ENCODE data around the gene CLP1. TPM values are rescaled to one million over a fixed set of nuclear protein-coding genes. Genes with fewer than 3 reads are reported as not detected.

CLP1 gene
- total RNA-seq, 1 donor from 2014 or later: 17.1 TPM

DNA sequence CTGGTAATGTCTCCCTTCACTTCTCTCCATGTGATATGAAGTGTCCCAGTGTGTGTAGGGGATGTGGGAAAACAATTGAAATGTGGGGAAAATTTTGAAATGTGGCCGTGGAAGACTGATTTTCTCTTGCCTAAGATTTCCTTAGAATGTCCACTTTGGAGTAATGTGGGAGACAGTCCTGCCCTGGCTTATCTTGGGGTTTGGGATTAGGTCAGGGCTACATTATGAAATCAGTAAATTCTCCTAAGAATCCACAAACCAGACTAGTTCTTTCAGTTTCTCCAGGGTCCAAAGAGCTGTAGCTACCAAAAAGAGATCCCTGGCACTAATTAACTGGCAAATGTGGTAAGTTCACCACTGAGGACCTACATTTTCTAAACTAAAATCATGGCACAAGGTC is 30.7 kb upstream of the CLP1 start:
- H3K27ac Mint-ChIP-seq (ENCODE audit: unreplicated experiment): no peak overlapping the region
- H3K27me3 Mint-ChIP-seq (ENCODE audit: unreplicated experiment): no peaks in the 10 kb centered on the region
- H3K36me3 Mint-ChIP-seq (ENCODE audit: unreplicated experiment): peaks cover 3% of the 10 kb centered on the region
- H3K4me3 Mint-ChIP-seq (ENCODE audit: unreplicated experiment): no peak overlapping the region
- peaks cover 5% of the 10 kb centered on the region for H3K9me3 Mint-ChIP-seq (ENCODE audit: unreplicated experiment)
- no peak for DNase-seq
- peaks cover 17% of the 10 kb centered on the region for H3K4me1 Mint-ChIP-seq (ENCODE audit: low read depth, unreplicated experiment)
- TF ChIP-seq, protein P1, sequence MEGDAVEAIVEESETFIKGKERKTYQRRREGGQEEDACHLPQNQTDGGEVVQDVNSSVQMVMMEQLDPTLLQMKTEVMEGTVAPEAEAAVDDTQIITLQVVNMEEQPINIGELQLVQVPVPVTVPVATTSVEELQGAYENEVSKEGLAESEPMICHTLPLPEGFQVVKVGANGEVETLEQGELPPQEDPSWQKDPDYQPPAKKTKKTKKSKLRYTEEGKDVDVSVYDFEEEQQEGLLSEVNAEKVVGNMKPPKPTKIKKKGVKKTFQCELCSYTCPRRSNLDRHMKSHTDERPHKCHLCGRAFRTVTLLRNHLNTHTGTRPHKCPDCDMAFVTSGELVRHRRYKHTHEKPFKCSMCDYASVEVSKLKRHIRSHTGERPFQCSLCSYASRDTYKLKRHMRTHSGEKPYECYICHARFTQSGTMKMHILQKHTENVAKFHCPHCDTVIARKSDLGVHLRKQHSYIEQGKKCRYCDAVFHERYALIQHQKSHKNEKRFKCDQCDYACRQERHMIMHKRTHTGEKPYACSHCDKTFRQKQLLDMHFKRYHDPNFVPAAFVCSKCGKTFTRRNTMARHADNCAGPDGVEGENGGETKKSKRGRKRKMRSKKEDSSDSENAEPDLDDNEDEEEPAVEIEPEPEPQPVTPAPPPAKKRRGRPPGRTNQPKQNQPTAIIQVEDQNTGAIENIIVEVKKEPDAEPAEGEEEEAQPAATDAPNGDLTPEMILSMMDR (IDR thresholded peaks at IDR 0.05; ENCODE audit: partially characterized antibody, unreplicated experiment): no peak

DNA sequence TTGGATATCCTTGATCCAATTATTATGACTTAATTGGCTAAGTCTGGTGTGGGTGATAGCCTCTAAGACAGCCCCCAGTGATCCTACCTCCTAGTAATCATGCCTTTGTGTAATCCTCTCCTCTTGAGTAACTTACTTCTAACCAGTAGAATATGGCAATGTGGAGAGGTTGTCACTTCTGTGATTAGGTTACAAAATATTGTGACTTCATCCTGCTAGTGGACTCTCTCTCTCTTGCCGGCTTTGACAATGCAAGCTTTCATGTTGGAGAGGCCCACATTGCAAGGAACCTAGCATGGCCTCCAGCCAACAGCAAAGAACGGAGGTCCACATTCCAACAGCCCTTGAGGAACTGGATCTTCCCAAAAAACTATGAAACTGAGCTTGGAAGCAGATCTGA is 27.4 kb upstream of the CLP1 start:
- Mint-ChIP-seq H3K27me3 (ENCODE audit: unreplicated experiment) (peaks cover 1% of the 10 kb centered on the region), H3K4me1 (ENCODE audit: low read depth, unreplicated experiment) (peaks cover 17% of the 10 kb centered on the region), H3K27ac (ENCODE audit: unreplicated experiment) (no peak overlapping the region), H3K9me3 (ENCODE audit: unreplicated experiment) (peaks cover 5% of the 10 kb centered on the region), H3K4me3 (ENCODE audit: unreplicated experiment) (peak overlapping the region; percentile 5), H3K36me3 (ENCODE audit: unreplicated experiment) (peaks cover 3% of the 10 kb centered on the region)
- TF ChIP-seq, protein P1 (IDR thresholded peaks at IDR 0.05; ENCODE audit: partially characterized antibody, unreplicated experiment): no peak
- DNase-seq: no peak

DNA sequence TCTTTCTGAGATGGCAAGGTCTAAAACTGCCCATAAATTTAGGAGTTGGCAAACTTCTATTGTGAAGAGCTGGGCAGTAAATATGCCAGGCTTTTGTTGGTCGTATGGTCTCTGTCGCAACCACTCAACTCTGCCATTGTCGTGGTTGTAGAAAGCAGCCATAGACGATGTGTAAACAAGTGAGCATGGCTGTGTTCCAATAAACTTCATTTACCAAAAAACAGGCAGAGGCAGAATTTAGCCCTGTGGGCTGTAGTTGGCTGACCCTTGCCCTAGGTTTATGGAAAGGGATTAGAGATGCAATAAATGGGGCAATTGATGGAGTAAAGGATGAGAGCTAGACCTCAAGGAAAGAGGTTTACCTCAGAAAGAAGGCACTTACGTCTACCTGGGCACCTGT is 25.4 kb upstream of the CLP1 start:
- TF ChIP-seq, protein P1 (IDR thresholded peaks at IDR 0.05; ENCODE audit: partially characterized antibody, unreplicated experiment): no peak

DNA sequence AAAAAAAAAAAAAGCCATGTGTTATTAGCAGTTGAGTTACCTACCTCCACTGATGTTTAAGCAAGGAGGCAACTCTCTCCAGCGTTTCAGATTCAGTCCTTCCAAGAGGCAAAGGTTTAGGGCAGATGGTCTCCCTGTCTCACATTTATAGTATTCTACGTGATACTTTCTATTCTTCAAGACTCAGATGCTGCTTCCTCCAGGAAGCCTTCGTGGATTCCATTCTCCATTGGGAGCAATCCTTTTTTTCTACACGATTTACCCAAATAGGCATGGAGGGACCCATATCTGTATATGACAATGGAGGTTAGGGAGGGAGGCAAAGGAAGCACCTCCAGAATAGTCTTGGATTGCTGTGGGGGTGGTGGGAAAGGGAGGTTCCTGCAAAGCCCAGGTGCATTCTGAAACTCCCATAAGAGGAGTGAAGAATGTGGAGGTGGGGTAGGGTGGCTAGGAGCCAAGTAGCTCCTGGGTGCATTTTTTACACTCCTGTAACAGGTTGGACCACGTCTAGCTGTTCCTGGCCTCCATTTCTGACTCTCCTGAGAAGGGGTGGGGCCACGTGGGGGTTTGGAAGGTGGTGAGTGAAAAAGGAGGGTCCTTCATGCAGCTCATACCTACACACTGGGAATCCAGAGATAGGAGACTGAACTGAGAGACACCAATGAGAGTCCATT is 24.0 kb upstream of the CLP1 start:
- Mint-ChIP-seq H3K4me1 (ENCODE audit: low read depth, unreplicated experiment) (peaks cover 26% of the 10 kb centered on the region), H3K36me3 (ENCODE audit: unreplicated experiment) (peaks cover 3% of the 10 kb centered on the region), H3K4me3 (ENCODE audit: unreplicated experiment) (no peak overlapping the region), H3K27ac (ENCODE audit: unreplicated experiment) (no peak overlapping the region), H3K9me3 (ENCODE audit: unreplicated experiment) (peaks cover 11% of the 10 kb centered on the region), H3K27me3 (ENCODE audit: unreplicated experiment) (peaks cover 12% of the 10 kb centered on the region)
- no peak for DNase-seq
- TF ChIP-seq, protein P1 (IDR thresholded peaks at IDR 0.05; ENCODE audit: partially characterized antibody, unreplicated experiment): no peak

More for the DNA sequence above, 25.4 kb upstream of the CLP1 start:
- peaks cover 21% of the 10 kb centered on the region for H3K4me1 Mint-ChIP-seq (ENCODE audit: low read depth, unreplicated experiment)
- H3K36me3 Mint-ChIP-seq (ENCODE audit: unreplicated experiment): peaks cover 3% of the 10 kb centered on the region
- no peak for DNase-seq
- H3K4me3 Mint-ChIP-seq (ENCODE audit: unreplicated experiment): no peak overlapping the region
- no peak overlapping the region for H3K27ac Mint-ChIP-seq (ENCODE audit: unreplicated experiment)
- H3K9me3 Mint-ChIP-seq (ENCODE audit: unreplicated experiment): peaks cover 8% of the 10 kb centered on the region
- peaks cover 5% of the 10 kb centered on the region for H3K27me3 Mint-ChIP-seq (ENCODE audit: unreplicated experiment)

DNA sequence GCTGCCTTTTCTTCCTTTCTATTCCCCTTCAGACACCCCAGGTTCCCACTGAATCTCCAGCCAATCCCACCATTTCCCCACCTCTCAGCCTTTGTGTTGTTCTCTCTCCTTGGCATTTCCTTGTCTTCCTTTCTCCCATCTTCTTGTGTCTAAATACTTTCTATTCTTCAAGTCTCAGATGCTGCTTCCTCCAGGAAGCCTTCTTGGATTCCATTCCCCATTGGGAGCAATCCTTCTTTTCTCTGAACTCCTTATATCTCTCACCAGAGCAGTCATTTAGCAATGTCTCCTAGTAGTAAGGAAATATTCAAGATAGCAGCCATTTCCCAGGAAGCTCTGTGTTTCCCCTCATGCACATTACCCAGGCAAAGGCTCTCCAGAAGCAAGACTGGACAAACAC is 23.3 kb upstream of the CLP1 start:
- TF ChIP-seq, protein P1 (IDR thresholded peaks at IDR 0.05; ENCODE audit: partially characterized antibody, unreplicated experiment): no peak
- Mint-ChIP-seq H3K36me3 (ENCODE audit: unreplicated experiment) (peaks cover 3% of the 10 kb centered on the region), H3K27me3 (ENCODE audit: unreplicated experiment) (peaks cover 16% of the 10 kb centered on the region), H3K4me1 (ENCODE audit: low read depth, unreplicated experiment) (peaks cover 24% of the 10 kb centered on the region), H3K4me3 (ENCODE audit: unreplicated experiment) (no peak overlapping the region), H3K9me3 (ENCODE audit: unreplicated experiment) (peaks cover 13% of the 10 kb centered on the region), H3K27ac (ENCODE audit: unreplicated experiment) (no peak overlapping the region)
- no peak for DNase-seq
